Activated CD4-positive, alpha-beta T cell treated with anti-CD3 and anti-CD28 coated beads, Interleukin-2, amount 50 U/mL, for 48 hours (primary cell): ENCODE measurements around the gene ZNF835.
"Not testable (repeated sequence)": the region's sequence is repeated elsewhere in the genome, so short reads cannot be mapped to it uniquely, and the experiment has no call there.

Source experiments
- DNase-seq, 2 experiments: peaks; one replicate each; pipeline ENCODE4 v3.0.0-alpha.2; 2020

The ZNF835 gene

GRCh38 chr19:56671613-56671994 lies at the start of gene ZNF835:
Gene ZNF835, minus strand, starts transcription at chr19:56671757. Its CDS starts 6,559 bp downstream, at chr19:56665198.
- DNase-seq: peak; percentile 77 to 82

DNA sequence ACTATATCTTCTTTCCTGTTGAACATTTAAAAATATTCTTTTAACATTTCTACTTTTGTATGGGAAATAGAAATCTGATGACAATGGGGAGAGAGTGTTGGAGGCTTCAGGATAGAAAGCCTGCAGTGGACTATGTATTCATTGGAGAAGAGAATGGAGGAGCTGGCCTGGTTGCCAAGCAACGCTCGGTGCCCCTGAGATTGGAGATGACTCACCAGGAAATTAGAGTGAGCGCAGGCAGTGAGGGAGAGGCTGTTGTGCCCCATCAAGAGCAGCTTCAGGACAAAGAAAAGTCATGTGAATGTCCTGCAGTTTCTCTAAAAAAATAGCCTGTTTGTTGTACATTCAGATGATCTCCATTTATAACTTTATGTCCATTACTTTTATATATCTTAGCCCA lies 48.7 kb upstream of the ZNF835 start:
- DNase-seq: no peak

DNA sequence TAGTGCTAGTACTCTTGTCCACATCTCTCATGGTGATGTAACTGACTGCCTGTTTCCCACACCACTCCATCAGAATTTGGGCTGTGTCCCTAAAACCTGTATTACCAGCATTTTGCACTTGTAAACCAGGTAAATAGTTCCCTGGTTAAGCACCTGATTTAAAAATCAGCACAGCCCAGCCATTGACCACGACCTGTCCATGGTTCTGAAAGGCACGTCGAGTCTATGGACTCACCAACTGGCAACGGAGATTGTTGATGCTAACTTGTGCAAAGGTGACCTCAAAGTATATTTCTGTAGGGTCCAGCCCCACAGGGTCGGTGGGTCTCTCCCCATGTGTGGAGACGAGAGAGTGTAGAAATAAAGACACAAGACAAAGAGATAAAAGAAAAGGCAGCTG lies 46.7 kb upstream of the ZNF835 start:
- no peak for DNase-seq

- no peak for DNase-seq
Observed at GRCh38 chr19:56712611-56713276, 41.2 kb upstream of the ZNF835 start.

DNA sequence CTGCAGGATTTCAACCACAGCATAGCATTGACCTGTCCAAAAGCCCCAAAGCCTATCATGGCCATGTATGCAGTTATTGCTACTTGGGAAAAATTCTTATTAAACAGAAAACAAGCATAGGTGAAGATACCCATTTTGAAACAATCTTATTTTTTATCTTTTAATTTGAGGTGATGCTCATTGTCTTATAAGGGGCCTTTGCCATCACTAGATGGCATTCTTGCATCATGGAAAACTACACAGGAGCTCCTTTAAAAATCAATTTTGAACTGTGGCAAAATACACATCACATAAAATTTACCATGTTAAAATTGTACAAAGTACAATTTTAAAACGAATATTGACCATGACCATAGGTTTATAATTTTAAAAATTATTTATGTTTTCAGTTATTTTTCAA lies 38.9 kb upstream of the ZNF835 start:
- no peak for DNase-seq

DNA sequence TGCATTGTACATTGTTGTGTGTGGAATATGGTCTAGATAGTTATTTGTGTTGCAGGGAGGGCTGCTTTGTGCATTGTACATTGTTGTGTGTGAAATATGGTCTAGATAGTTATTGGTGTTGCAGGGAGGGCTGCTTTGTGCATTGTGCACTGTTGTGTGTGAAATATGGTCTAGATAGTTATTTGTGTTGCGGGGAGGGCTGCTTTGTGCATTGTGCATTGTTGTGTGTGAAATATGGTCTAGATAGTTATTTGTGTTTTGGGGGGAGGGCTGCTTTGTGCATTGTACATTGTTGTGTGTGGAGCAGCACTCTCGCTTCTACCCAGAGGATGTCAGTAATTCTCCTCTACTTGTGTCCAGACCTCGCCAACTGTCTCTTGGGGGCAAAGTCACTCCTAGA lies 36.3 kb upstream of the ZNF835 start:
- no peak for DNase-seq

- DNase-seq: no peak
Observed at GRCh38 chr19:56705939-56706338, 34.4 kb upstream of the ZNF835 start.

DNA sequence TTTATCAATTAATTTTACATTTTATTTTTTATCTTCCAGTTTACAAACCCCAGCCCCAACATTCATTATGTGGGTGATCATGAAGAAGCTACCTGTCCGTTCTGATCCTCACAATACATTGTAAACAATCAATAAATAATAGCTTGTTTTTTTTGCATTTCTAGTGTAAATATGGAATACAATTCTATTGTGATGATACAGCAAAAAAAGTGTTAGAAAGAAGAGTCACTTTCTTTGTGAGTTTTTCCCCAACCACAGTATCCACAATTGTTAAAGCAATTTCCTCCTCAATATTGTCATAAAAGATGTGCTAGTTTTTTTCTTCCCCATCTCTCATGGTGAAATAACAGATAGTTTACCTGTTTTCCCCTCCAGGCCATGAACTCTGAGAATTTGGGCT lies 30.3 kb upstream of the ZNF835 start:
- DNase-seq: no peak

GRCh38 chr19:56699552-56699951 lies 28.0 kb upstream of the ZNF835 start:
- no peak for DNase-seq

GRCh38 chr19:56692206-56692895 lies 20.8 kb upstream of the ZNF835 start:
- no peak for DNase-seq

GRCh38 chr19:56690670-56691069 lies 19.1 kb upstream of the ZNF835 start:
- no peak for DNase-seq

DNA sequence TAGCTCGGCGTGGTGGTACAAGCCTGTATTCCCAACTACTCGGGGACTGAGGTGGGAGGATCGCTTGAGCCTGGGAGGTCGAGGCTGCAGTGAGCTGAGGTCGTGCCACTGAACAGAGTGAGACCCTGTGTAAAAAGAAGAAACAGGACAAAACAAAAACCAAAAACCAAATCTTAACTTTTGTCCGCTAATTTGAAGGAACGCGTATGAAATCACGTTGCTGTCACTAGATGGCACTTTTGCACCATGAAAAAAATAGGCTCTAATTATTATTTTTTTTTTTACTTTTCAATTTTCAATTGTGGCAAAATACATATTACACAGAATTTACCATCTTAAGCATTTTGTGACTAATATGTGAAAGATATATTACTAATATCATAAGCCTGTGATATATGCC lies 17.6 kb upstream of the ZNF835 start:
- DNase-seq: no peak

DNA sequence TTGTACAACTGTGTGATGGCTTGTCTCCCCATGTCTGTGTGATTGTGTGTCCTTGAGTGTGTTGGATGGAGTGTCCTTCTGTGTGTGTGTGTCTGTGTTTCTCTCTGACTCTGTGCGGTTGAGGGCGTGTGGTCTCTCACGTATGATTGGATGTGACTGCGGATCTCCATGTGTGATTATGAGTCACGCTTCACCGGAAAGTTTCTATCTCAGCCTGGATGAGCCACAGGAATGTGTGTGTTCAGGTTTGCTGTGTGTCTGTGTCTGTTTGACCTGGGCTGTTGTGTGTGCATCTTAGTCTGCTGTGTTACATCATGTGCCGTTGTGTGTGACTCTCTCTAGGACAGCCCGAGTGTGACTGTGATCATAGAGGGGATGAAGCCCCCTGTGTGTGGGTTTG lies 15.5 kb upstream of the ZNF835 start:
- DNase-seq: no peak

- DNase-seq: no peak
Observed at GRCh38 chr19:56683116-56683515, 11.6 kb upstream of the ZNF835 start.

DNA sequence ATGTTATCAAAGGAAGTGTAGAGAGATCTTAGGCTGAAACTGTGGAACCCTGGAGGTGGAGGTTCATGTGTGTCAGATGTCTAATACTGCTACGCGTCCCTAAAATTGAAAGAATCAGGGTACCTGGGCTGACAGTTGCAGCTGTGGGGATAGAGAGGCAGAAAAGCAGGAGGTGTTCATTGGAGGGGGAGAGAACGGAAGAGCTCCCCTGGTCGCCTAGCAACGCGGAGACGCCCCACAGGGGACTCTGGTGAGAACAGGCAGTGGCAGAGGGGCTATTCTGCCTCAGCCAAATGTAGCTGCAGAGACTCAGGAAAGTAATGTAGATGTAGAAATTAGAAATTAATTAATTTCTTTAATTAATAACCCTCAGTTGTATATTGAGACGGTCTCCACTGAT lies 10.1 kb upstream of the ZNF835 start:
- no peak for DNase-seq

- DNase-seq: no peak
Observed at GRCh38 chr19:56678205-56678604, 6.6 kb upstream of the ZNF835 start.

GRCh38 chr19:56672610-56673009 lies 1.1 kb upstream of the ZNF835 start:
- not testable (repeated sequence) for DNase-seq

- no peak for DNase-seq
Observed at GRCh38 chr19:56670961-56671612, 470 bp downstream of the ZNF835 start.

DNA sequence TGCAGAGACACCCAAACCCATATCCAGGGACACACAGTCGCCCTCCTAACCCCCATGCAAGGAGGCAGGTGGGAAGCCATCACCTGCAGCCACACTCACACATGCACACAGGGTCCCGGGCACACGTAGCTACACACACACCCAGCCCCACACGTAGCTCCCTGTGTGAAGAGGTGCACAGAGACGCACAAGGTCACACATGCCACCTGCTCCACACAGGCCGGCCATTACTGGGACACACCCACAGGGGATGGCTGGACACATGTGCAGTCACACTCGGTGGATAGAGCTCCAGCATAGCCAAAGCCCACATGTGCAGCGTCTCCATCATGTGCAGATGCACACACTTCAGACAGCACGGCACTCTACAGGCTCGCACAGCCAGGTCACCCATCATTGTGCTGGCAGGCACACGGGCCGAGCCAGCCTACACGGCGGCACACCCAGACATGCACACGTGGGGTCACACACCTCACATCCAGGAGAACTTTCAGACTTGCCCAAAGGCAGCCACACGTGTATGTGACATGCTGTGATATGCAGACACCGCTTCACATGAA lies 1.1 kb downstream of the ZNF835 start:
- DNase-seq: no peak

- DNase-seq: no peak
Observed at GRCh38 chr19:56668676-56669075, 2.9 kb downstream of the ZNF835 start.

DNA sequence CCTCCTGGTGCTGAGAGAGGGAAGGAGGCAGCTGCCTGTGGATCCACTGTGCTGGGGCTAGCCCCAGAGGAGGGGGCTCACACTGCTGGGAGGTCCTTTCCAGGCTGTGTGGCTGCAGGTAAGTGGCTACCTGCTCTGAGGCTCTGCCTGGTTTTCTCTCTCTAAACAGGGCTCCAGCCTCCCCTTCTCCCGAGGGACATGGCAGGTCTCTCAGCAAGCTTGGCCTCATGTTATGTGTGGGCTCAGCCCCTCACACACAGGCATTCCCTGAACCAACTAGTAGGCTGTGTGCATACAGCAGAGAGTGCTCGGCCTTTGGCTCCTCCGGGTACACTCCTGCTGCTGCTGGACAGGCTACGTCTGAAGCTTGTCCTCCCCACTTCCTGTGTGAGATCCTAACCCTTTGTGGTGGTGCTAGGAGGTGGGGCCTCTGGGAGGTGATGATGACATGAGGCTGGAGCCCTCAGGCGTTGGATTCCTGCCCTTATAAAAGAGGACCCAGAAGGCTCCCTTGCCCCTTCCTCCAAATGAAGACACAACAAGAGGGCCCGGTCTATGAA lies 4.2 kb downstream of the ZNF835 start:
- no peak for DNase-seq

- no peak for DNase-seq
Observed at GRCh38 chr19:56664511-56664910, 7.0 kb downstream of the ZNF835 start.

DNA sequence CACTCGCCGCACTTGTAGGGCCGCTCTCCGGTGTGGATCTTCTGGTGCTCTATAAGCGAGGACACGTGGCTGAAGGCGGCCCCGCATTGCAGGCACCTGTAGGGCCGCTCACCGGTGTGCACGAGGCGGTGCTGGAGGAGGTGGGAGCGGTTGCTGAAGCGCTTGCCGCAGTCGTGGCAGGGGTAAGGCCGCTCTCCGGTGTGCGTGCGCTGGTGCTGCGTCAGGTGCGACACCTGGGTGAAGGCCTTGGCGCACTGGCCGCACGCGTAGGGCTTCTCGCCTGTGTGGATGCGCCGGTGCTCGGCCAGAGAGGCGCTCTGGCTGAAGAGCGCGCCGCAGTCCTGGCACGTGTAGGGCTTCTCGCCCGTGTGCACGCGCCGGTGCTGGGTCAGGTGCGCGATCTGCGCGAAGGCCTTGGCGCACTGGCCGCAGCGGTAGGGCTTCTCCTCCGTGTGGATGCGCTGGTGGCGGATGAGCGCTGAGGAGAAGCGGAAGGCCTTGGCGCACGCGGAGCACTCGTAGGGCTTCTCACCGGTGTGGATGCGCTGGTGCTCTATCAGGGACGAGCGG lies 7.5 kb downstream of the ZNF835 start:
- DNase-seq: no peak
